SK-N-SH (cell line): Measurements from ENCODE around the gene GRAMD2A.

Experiments used
- GATA2 ChIP-seq: sonication (generic); formaldehyde crosslinking; IDR thresholded peaks from 2 replicates; pipeline ENCODE4 v1.5.0; 2020; ENCODE audit warnings: mild to moderate bottlenecking, missing genetic modification reagents
- JUND ChIP-seq: IDR thresholded peaks from 2 replicates; pipeline ENCODE4 v1.4.0; 2012
- MXI1 ChIP-seq: IDR thresholded peaks from 2 replicates; pipeline ENCODE4 v1.6.1; 2012; ENCODE audit warnings: mild to moderate bottlenecking, low read depth, low read length, improper control_type of control experiment
- NRF1 ChIP-seq: IDR thresholded peaks from 2 replicates; pipeline ENCODE4 v1.6.1; 2012; ENCODE audit warnings: low read depth, mild to moderate bottlenecking, low read length
- POLR2AphosphoS5 ChIP-seq: IDR thresholded peaks from 2 replicates; pipeline ENCODE4 v1.6.1; 2012; ENCODE audit warnings: low read depth, low read length
- RAD21 ChIP-seq: IDR thresholded peaks from 2 replicates; pipeline ENCODE4 v1.6.1; 2012; ENCODE audit warnings: mild to moderate bottlenecking, low read length
- SIN3A ChIP-seq: IDR thresholded peaks from 2 replicates; pipeline ENCODE4 v1.6.1; 2012; ENCODE audit warnings: low read depth, mild to moderate bottlenecking, low read length, moderate library complexity, borderline replicate concordance
- SMC3 ChIP-seq: IDR thresholded peaks from 2 replicates; pipeline ENCODE4 v1.6.1; 2012; ENCODE audit warnings: low read depth, low read length, improper control_type of control experiment
- TEAD4 ChIP-seq: IDR thresholded peaks from 2 replicates; pipeline ENCODE4 v1.4.0; 2012; ENCODE audit warnings: mild to moderate bottlenecking, borderline replicate concordance; ENCODE audit not compliant: insufficient read depth
- YY1 ChIP-seq: IDR thresholded peaks from 2 replicates; pipeline ENCODE4 v1.4.0; 2012; ENCODE audit warnings: low read depth, mild to moderate bottlenecking
- TF ChIP-seq, protein P1 (sequence below): fragments of 200-600 bp; sonication (generic); IDR thresholded peaks from 2 replicates; pipeline ENCODE4 v1.6.1; 2017; ENCODE audit warnings: antibody characterized with exemption, mild to moderate bottlenecking, moderate library complexity
- TF ChIP-seq, protein P2 (sequence below): IDR thresholded peaks from 2 replicates; pipeline ENCODE4 v1.4.0; 2012; ENCODE audit warnings: low read depth
- TF ChIP-seq, protein P3 (sequence below): IDR thresholded peaks from 2 replicates; pipeline ENCODE4 v1.4.0; 2012; ENCODE audit warnings: low read depth, borderline replicate concordance
- TF ChIP-seq, protein P4 (sequence below): IDR thresholded peaks from 2 replicates; pipeline ENCODE4; 2012

DNA sequence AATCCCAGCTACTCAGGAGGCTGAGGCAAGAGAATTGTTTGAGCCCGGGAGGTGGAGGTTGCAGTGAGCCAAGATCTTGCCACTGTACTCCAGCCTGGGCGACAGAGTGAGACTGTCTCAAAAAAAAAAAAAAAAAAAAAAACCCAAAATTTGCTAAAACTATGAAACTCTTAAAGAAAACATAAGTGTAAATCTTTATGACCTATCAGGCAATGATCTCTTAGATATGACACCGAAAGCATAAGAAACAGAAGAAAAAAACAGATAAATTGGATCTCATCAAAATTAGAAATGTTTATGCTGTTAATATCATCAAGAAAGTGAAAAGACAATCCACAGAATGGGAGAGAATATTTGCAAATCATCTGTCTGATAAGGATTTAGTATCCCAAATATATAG lies 15.3 kb downstream of the GRAMD2A start:
- TF ChIP-seq SIN3A (no peak), RAD21 (no peak), YY1 (no peak), POLR2AphosphoS5 (no peak), SMC3 (no peak), TEAD4 (no peak), JUND (no peak), NRF1 (no peak), GATA2 (CRISPR knock-in tag) (no peak), MXI1 (no peak)
- TF ChIP-seq, protein P1, sequence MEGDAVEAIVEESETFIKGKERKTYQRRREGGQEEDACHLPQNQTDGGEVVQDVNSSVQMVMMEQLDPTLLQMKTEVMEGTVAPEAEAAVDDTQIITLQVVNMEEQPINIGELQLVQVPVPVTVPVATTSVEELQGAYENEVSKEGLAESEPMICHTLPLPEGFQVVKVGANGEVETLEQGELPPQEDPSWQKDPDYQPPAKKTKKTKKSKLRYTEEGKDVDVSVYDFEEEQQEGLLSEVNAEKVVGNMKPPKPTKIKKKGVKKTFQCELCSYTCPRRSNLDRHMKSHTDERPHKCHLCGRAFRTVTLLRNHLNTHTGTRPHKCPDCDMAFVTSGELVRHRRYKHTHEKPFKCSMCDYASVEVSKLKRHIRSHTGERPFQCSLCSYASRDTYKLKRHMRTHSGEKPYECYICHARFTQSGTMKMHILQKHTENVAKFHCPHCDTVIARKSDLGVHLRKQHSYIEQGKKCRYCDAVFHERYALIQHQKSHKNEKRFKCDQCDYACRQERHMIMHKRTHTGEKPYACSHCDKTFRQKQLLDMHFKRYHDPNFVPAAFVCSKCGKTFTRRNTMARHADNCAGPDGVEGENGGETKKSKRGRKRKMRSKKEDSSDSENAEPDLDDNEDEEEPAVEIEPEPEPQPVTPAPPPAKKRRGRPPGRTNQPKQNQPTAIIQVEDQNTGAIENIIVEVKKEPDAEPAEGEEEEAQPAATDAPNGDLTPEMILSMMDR: no peak
- TF ChIP-seq, protein P2, sequence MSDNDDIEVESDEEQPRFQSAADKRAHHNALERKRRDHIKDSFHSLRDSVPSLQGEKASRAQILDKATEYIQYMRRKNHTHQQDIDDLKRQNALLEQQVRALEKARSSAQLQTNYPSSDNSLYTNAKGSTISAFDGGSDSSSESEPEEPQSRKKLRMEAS: no peak
- TF ChIP-seq, protein P3, sequence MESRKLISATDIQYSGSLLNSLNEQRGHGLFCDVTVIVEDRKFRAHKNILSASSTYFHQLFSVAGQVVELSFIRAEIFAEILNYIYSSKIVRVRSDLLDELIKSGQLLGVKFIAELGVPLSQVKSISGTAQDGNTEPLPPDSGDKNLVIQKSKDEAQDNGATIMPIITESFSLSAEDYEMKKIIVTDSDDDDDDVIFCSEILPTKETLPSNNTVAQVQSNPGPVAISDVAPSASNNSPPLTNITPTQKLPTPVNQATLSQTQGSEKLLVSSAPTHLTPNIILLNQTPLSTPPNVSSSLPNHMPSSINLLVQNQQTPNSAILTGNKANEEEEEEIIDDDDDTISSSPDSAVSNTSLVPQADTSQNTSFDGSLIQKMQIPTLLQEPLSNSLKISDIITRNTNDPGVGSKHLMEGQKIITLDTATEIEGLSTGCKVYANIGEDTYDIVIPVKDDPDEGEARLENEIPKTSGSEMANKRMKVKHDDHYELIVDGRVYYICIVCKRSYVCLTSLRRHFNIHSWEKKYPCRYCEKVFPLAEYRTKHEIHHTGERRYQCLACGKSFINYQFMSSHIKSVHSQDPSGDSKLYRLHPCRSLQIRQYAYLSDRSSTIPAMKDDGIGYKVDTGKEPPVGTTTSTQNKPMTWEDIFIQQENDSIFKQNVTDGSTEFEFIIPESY: no peak
- TF ChIP-seq, protein P4, sequence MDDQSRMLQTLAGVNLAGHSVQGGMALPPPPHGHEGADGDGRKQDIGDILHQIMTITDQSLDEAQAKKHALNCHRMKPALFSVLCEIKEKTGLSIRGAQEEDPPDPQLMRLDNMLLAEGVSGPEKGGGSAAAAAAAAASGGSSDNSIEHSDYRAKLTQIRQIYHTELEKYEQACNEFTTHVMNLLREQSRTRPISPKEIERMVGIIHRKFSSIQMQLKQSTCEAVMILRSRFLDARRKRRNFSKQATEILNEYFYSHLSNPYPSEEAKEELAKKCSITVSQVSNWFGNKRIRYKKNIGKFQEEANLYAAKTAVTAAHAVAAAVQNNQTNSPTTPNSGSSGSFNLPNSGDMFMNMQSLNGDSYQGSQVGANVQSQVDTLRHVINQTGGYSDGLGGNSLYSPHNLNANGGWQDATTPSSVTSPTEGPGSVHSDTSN: no peak
